GM12892 (cell line): ENCODE measurements around the gene OR52H1.

Experiments used
- POLR2A ChIP-seq: IDR thresholded peaks from 2 replicates; pipeline ENCODE4 v1.6.1; 2011; ENCODE audit warnings: low read depth, low read length, control low read depth
- POLR2AphosphoS5 ChIP-seq: IDR thresholded peaks from 2 replicates; pipeline ENCODE4 v1.6.1; 2011; ENCODE audit warnings: low read depth, low read length, control low read depth

- TF ChIP-seq POLR2A (no peak), POLR2AphosphoS5 (no peak)
These were observed 358 bp downstream of the OR52H1 start for GRCh38 chr11:5547982-5548381.
